Thyroid gland (tissue), 4 donors: Measurements from ENCODE around the gene POGK.

Experiments
- POLR2A ChIP-seq, 2 donors: fragments of 450-650 bp; IDR thresholded peaks; one replicate each; pipeline ENCODE4 v1.6.1; 2017; ENCODE audit warnings: antibody characterized with exemption in 2 of 2, mild to moderate bottlenecking in 2 of 2, moderate library complexity in 1 of 2
- TF ChIP-seq, protein P1 (sequence below), 6 experiments: fragments of 200-600 bp in 3 of 6; fragments of 450-650 bp in 3 of 6; sonication (generic) in 3 of 6; IDR thresholded peaks; one replicate each; pipeline ENCODE4 v1.5.1; 2016 to 2019; ENCODE audit warnings: antibody characterized with exemption in 6 of 6, mild to moderate bottlenecking in 2 of 6, inconsistent platforms in 1 of 6, moderate library complexity in 1 of 6

- TF ChIP-seq, protein P1, sequence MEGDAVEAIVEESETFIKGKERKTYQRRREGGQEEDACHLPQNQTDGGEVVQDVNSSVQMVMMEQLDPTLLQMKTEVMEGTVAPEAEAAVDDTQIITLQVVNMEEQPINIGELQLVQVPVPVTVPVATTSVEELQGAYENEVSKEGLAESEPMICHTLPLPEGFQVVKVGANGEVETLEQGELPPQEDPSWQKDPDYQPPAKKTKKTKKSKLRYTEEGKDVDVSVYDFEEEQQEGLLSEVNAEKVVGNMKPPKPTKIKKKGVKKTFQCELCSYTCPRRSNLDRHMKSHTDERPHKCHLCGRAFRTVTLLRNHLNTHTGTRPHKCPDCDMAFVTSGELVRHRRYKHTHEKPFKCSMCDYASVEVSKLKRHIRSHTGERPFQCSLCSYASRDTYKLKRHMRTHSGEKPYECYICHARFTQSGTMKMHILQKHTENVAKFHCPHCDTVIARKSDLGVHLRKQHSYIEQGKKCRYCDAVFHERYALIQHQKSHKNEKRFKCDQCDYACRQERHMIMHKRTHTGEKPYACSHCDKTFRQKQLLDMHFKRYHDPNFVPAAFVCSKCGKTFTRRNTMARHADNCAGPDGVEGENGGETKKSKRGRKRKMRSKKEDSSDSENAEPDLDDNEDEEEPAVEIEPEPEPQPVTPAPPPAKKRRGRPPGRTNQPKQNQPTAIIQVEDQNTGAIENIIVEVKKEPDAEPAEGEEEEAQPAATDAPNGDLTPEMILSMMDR (IDR thresholded peaks at IDR 0.05): no peak
- TF ChIP-seq POLR2A (IDR thresholded peaks at IDR 0.05): no peak
Observed at GRCh38 chr1:166899769-166900168, 60.5 kb downstream of the POGK start.
